ENCODE data around the gene HAAO.

Gene HAAO

DNA sequence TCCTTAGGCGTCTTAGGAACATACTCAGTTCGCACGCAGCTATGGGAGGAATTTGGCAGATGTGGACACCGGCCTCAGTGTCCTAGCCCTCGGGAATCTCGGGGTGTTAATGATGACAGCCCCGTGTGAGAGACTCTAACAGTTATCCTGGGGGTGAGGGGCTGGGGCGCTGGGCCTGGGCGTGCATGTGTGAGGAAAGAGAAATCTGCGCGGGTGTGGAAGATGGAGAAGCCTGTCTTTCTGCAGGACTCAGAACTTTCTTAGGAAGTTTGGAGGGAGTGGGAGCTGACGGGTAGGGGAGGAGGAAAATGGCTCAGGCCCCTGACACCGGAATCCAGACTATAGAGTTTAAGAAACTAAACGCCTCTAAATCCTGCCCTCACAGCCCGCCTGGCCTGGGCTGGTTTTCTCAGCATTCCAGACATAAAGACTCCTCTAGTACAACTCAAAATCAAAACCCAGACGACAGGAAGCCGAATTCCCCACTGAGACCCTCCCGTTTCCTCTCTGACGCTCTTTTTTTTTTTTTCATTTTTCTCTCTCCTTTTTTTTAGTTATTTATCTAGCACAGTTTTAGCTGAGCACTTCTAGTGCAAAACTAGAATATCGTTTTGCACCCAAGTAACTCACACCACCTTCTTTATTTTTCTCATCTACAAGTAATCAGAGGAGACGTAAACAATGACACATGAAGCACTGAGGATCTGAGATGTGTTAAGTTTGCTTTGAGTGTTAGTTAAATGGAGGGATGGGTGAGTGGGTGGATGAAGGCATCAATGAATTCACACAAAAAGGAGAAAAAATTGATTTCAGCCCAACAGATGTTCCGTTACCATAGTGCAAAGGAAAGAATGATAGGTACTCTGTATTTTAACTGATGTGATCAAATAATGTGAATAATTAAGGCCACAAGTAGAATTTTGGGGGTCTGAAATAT is 1.2 kb upstream of the HAAO start:
- no CpG with 5 or more reads among the region's 22 CpGs for WGBS (ENCODE audit: insufficient coverage, insufficient read length)
- no peaks in the 10 kb centered on the region for H3K36me3 ChIP-seq (ENCODE audit: control insufficient read depth, insufficient read depth, low read length)
- peaks cover 2% of the 10 kb centered on the region; the same call in 1 of the 2 replicates for H3K4me1 ChIP-seq (ENCODE audit: control insufficient read depth, insufficient read depth, low read length)
- H3K27ac ChIP-seq (ENCODE audit: low read length), result no peak overlapping the region
- no peak for DNase-seq (ENCODE audit: low read depth, low spot score)
- H3K27me3 ChIP-seq (ENCODE audit: control insufficient read depth, insufficient read depth, low read length), result no peaks in the 10 kb centered on the region
- peak overlapping the region; percentile 31; the same call in 1 of the 2 replicates for H3K4me3 ChIP-seq (ENCODE audit: low read length)
- H3K9me3 ChIP-seq (ENCODE audit: control insufficient read depth, insufficient read depth, low read length), result no peaks in the 10 kb centered on the region

DNA sequence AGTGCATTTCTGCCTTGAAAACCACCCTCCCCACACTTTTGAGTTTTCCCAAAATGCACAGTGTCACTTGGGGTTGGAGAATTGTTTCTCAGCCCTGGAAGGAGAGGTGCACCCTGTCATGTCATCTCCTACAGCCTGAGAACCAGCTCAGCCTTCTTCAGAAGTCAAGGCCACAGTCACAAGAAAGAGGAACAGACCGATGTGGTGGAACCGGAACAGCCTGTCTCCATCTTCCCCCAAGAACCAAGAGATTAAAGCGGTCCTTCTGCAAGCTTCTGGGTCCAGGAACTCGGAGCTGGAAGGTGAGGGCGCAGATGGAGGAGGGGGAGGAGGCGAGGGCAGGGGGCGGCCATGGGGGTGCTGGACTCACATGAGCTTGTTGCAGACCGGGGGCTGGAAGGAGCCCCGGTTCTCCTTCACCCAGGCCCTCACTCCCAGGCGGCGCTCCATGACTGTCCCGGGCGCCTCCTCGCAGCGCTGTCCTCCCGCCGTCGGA is 248 bp downstream of the HAAO start:
- H3K4me1 ChIP-seq (ENCODE audit: control insufficient read depth, insufficient read depth, low read length), result peaks cover 2% of the 10 kb centered on the region; the same call in 1 of the 2 replicates
- H3K27me3 ChIP-seq (ENCODE audit: control insufficient read depth, insufficient read depth, low read length), result no peaks in the 10 kb centered on the region
- no peak for DNase-seq (ENCODE audit: low read depth, low spot score)
- no CpG with 5 or more reads among the region's 18 CpGs for WGBS (ENCODE audit: insufficient coverage, insufficient read length)
- H3K27ac ChIP-seq (ENCODE audit: low read length), result no peak overlapping the region
- no peaks in the 10 kb centered on the region for H3K9me3 ChIP-seq (ENCODE audit: control insufficient read depth, insufficient read depth, low read length)
- no peaks in the 10 kb centered on the region for H3K36me3 ChIP-seq (ENCODE audit: control insufficient read depth, insufficient read depth, low read length)
- H3K4me3 ChIP-seq (ENCODE audit: low read length), result peak overlapping the region; percentile 31; the same call in 1 of the 2 replicates

DNA sequence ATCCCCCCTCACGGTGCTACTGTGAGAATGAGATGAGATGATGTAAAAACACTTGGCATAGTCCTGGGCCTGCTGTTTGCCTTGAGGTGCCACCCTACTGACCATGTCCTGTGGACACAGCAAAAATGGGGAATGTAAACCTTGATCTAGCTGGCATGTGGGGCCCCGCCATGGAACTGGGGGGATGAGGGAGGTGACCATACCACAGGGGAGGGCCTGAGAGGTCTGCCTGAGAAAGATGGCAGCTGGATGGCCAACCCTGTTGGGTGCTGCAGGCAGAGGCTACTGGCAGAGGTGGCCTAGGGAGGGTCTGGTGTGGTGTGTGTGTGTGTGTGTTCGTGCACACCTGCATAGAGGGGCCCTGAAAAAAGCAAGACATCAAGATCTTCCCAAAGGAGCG is 777 bp downstream of the HAAO start:
- H3K9me3 ChIP-seq (ENCODE audit: control insufficient read depth, insufficient read depth, low read length), result no peaks in the 10 kb centered on the region
- no peak overlapping the region for H3K4me3 ChIP-seq (ENCODE audit: low read length)
- H3K4me1 ChIP-seq (ENCODE audit: control insufficient read depth, insufficient read depth, low read length), result peaks cover 2% of the 10 kb centered on the region; the same call in 1 of the 2 replicates
- no peak for DNase-seq (ENCODE audit: low read depth, low spot score)
- WGBS (ENCODE audit: insufficient coverage, insufficient read length), result no CpG with 5 or more reads among the region's 4 CpGs
- H3K27ac ChIP-seq (ENCODE audit: low read length), result no peak overlapping the region
- H3K27me3 ChIP-seq (ENCODE audit: control insufficient read depth, insufficient read depth, low read length), result no peaks in the 10 kb centered on the region
- no peaks in the 10 kb centered on the region for H3K36me3 ChIP-seq (ENCODE audit: control insufficient read depth, insufficient read depth, low read length)

- no peak for DNase-seq (ENCODE audit: low read depth, low spot score)
- H3K4me3 ChIP-seq (ENCODE audit: low read length), result no peak overlapping the region
- no peaks in the 10 kb centered on the region for H3K36me3 ChIP-seq (ENCODE audit: control insufficient read depth, insufficient read depth, low read length)
- WGBS (ENCODE audit: insufficient coverage, insufficient read length), result no CpG with 5 or more reads among the region's 2 CpGs
- H3K4me1 ChIP-seq (ENCODE audit: control insufficient read depth, insufficient read depth, low read length), result peaks cover 2% of the 10 kb centered on the region; the same call in 1 of the 2 replicates
- H3K27ac ChIP-seq (ENCODE audit: low read length), result no peak overlapping the region
- H3K9me3 ChIP-seq (ENCODE audit: control insufficient read depth, insufficient read depth, low read length), result no peaks in the 10 kb centered on the region
- no peaks in the 10 kb centered on the region for H3K27me3 ChIP-seq (ENCODE audit: control insufficient read depth, insufficient read depth, low read length)
These were observed 2.6 kb downstream of the HAAO start for GRCh38 chr2:42789751-42790150.

- WGBS (ENCODE audit: insufficient coverage, insufficient read length), result no CpG with 5 or more reads among the region's 4 CpGs
- Histone ChIP-seq H3K36me3 (ENCODE audit: control insufficient read depth, insufficient read depth, low read length) (no peaks in the 10 kb centered on the region), H3K27me3 (ENCODE audit: control insufficient read depth, insufficient read depth, low read length) (no peaks in the 10 kb centered on the region), H3K4me3 (ENCODE audit: low read length) (no peak overlapping the region), H3K9me3 (ENCODE audit: control insufficient read depth, insufficient read depth, low read length) (no peaks in the 10 kb centered on the region), H3K27ac (ENCODE audit: low read length) (no peak overlapping the region), H3K4me1 (ENCODE audit: control insufficient read depth, insufficient read depth, low read length) (no peaks in the 10 kb centered on the region; the same call in 1 of the 2 replicates)
- no peak for DNase-seq (ENCODE audit: low read depth, low spot score)
These were observed 3.5 kb downstream of the HAAO start for GRCh38 chr2:42788882-42789281.

GRCh38 chr2:42788478-42788793 is 3.9 kb downstream of the HAAO start:
- Histone ChIP-seq H3K36me3 (ENCODE audit: control insufficient read depth, insufficient read depth, low read length) (no peaks in the 10 kb centered on the region), H3K4me3 (ENCODE audit: low read length) (no peak overlapping the region), H3K27me3 (ENCODE audit: control insufficient read depth, insufficient read depth, low read length) (no peaks in the 10 kb centered on the region), H3K9me3 (ENCODE audit: control insufficient read depth, insufficient read depth, low read length) (no peaks in the 10 kb centered on the region), H3K27ac (ENCODE audit: low read length) (no peak overlapping the region), H3K4me1 (ENCODE audit: control insufficient read depth, insufficient read depth, low read length) (no peaks in the 10 kb centered on the region)
- WGBS (ENCODE audit: insufficient coverage, insufficient read length), result no CpG with 5 or more reads among the region's 9 CpGs
- no peak for DNase-seq (ENCODE audit: low read depth, low spot score)

DNA sequence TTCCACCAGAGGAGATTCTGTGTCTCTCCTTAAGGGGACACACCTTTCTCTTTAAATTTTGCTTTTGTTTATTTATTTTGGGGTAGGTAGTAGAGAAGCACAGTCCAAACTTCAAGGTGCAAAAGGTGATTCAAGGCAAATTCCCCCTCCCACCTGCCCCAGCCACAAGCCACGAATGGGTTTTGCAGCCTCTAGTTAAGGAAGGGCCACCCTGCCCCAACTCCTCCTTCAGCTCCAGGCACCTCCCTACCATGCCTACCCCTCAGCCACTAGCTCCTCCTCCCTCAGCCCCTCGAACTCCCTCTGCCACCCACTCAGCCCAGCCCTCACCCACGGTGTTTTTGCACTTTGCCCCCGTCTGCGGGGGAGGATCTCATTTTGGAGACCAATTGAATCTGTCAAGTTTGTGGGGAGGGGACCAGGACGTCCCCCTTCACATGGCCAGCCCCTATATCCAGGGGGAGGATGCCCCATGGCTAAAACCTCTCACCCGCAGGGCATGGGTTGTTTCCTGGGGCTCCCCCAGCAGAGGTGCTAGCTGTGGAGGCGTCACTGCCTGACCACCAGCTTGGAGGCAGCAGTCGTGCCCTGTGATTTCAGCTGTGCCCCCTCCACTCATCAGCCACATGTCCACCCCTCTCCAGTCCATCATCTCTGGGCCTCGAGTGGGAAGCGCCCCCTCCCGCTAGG is 4.5 kb downstream of the HAAO start:
- Histone ChIP-seq H3K36me3 (ENCODE audit: control insufficient read depth, insufficient read depth, low read length) (no peaks in the 10 kb centered on the region), H3K27ac (ENCODE audit: low read length) (no peak overlapping the region), H3K9me3 (ENCODE audit: control insufficient read depth, insufficient read depth, low read length) (no peaks in the 10 kb centered on the region), H3K4me3 (ENCODE audit: low read length) (no peak overlapping the region), H3K27me3 (ENCODE audit: control insufficient read depth, insufficient read depth, low read length) (no peaks in the 10 kb centered on the region), H3K4me1 (ENCODE audit: control insufficient read depth, insufficient read depth, low read length) (no peaks in the 10 kb centered on the region; the same call in 1 of the 2 replicates)
- DNase-seq (ENCODE audit: low read depth, low spot score), result no peak
- WGBS (ENCODE audit: insufficient coverage, insufficient read length), result no CpG with 5 or more reads among the region's 12 CpGs

DNA sequence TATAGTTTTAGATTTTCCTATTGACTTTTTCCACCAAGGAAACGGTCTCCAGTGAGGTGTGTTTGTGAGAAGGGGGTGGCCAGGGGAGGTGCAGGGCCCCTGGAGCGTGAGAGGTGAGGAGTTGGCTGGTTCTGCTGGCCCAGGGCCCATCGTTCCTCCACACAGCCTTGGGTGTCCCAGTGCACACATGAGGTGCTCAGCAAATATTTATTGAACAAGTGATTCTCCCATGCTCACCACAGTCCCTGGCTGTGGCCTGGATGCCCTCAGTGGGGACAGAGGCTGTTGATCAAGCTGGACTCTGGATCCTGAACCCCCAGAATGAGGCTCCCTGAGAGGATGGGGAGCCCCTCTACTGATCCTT is 5.0 kb downstream of the HAAO start:
- no peak overlapping the region for H3K4me3 ChIP-seq (ENCODE audit: low read length)
- no CpG with 5 or more reads among the region's 3 CpGs for WGBS (ENCODE audit: insufficient coverage, insufficient read length)
- no peaks in the 10 kb centered on the region; the same call in 1 of the 2 replicates for H3K4me1 ChIP-seq (ENCODE audit: control insufficient read depth, insufficient read depth, low read length)
- H3K27me3 ChIP-seq (ENCODE audit: control insufficient read depth, insufficient read depth, low read length), result no peaks in the 10 kb centered on the region
- no peak for DNase-seq (ENCODE audit: low read depth, low spot score)
- H3K27ac ChIP-seq (ENCODE audit: low read length), result no peak overlapping the region
- H3K9me3 ChIP-seq (ENCODE audit: control insufficient read depth, insufficient read depth, low read length), result no peaks in the 10 kb centered on the region
- no peaks in the 10 kb centered on the region for H3K36me3 ChIP-seq (ENCODE audit: control insufficient read depth, insufficient read depth, low read length)

DNA sequence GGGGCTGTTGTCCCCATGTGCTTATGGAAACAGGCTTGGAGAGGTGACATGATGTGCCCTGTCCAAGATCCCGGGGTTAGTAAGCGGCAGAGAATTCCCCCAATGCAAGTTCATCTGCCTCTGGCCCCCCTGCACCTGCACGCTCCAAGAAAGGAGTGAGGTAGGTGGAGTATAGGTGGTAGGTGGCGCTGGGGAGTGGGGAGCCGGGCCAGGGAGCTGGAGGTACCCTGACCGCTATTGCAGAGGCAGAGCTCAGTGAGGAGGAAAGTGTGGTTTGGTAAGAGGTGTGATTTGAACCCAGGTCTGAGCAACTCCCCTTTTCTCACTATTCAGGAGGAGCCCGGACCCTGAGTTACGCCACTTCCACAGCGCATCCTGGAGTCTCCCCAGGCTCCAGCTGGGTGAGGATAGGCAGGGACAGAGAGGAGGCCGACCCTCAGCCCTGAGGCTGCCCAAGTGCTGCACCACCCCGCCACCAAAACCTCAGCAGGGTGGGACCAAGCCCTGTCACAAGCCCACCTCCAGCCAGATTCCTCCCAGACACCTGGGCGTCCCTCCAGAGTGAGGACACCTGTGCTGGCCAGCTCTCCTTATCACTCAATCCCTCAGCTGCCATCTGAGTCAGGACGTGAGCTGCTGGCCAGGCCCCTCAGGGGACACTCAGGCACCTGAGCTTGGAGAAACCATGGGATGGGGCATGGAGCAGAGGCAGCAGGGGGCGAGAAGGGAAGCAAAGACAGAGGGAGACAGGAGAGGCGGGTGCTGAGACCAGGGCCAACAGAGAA is 5.6 kb downstream of the HAAO start:
- Histone ChIP-seq H3K36me3 (ENCODE audit: control insufficient read depth, insufficient read depth, low read length) (no peaks in the 10 kb centered on the region), H3K9me3 (ENCODE audit: control insufficient read depth, insufficient read depth, low read length) (no peaks in the 10 kb centered on the region), H3K4me3 (ENCODE audit: low read length) (no peak overlapping the region), H3K27me3 (ENCODE audit: control insufficient read depth, insufficient read depth, low read length) (no peaks in the 10 kb centered on the region), H3K4me1 (ENCODE audit: control insufficient read depth, insufficient read depth, low read length) (no peaks in the 10 kb centered on the region; the same call in 1 of the 2 replicates), H3K27ac (ENCODE audit: low read length) (no peak overlapping the region)
- DNase-seq (ENCODE audit: low read depth, low spot score), result no peak
- WGBS (ENCODE audit: insufficient coverage, insufficient read length), result no CpG with 5 or more reads among the region's 15 CpGs
